A673 (cell line): ENCODE data around the gene APMAP. TPM values are rescaled to one million over a fixed set of nuclear protein-coding genes. Genes with fewer than 3 reads are reported as not detected.

Source experiments
- BruUV-seq: library from RNA; stranded (reverse); fragments of 400-500 nt; replicated peaks from 2 replicates; lab custom pipeline; 2021; lab: Mats Ljungman, UMichigan
- CTCF ChIA-PET: fragments of 300-600 bp; sonication (Branson Sonifier 250); formaldehyde crosslinking; loops from one replicate; lab custom pipeline; 2022; ENCODE audit warnings: antibody characterized with exemption; lab: Charles Lee
- POLR2A ChIA-PET: fragments of 300-600 bp; sonication (Branson Sonifier 250); formaldehyde crosslinking; loops from one replicate; lab custom pipeline; 2022; ENCODE audit warnings: antibody characterized with exemption; ENCODE audit not compliant: low non-redundant PET; lab: Charles Lee
- DNase-seq: peaks from one replicate; pipeline ENCODE4 v3.0.0-alpha.2; 2015; ENCODE audit warnings: low spot score
- H3K27ac ChIP-seq: fragments of 200-600 bp; sonication (generic); 2 replicates; pipeline ENCODE4 v1.5.1; 2016; ENCODE audit warnings: mixed run types, low read depth, mild to moderate bottlenecking, mixed read lengths, antibody characterized with exemption, low read length; ENCODE audit not compliant: poor library complexity, severe bottlenecking
- H3K27me3 ChIP-seq: fragments of 200-600 bp; sonication (generic); replicated peaks from 2 replicates; pipeline ENCODE4 v1.6.1; 2017; ENCODE audit warnings: mixed run types, low read depth, mild to moderate bottlenecking, mixed read lengths, antibody characterized with exemption, low read length; ENCODE audit not compliant: insufficient read depth, poor library complexity
- H3K36me3 ChIP-seq: fragments of 200-600 bp; sonication (generic); 2 replicates; pipeline ENCODE4 v1.6.1; 2016; ENCODE audit warnings: mixed run types, mild to moderate bottlenecking, mixed read lengths, antibody characterized with exemption, low read length; ENCODE audit not compliant: insufficient read depth, poor library complexity, severe bottlenecking
- H3K4me1 ChIP-seq: fragments of 200-600 bp; sonication (generic); 2 replicates; pipeline ENCODE4 v1.6.1; 2017; ENCODE audit warnings: mixed run types, mild to moderate bottlenecking, mixed read lengths, antibody characterized with exemption, low read length; ENCODE audit not compliant: insufficient read depth, poor library complexity, severe bottlenecking
- H3K4me3 ChIP-seq: fragments of 200-600 bp; sonication (generic); 2 replicates; pipeline ENCODE4 v1.5.1; 2016; ENCODE audit warnings: low read depth, mixed run types, mild to moderate bottlenecking, mixed read lengths, low read length; ENCODE audit not compliant: poor library complexity, severe bottlenecking
- H3K9me3 ChIP-seq: fragments of 200-600 bp; sonication (generic); 2 replicates; pipeline ENCODE4 v1.6.1; 2016; ENCODE audit warnings: mixed run types, low read depth, mild to moderate bottlenecking, mixed read lengths, antibody characterized with exemption, low read length; ENCODE audit not compliant: poor library complexity, severe bottlenecking
- CTCF ChIP-seq: fragments of 300-800, 200-600 bp; sonication (generic); conservative IDR thresholded peaks from 2 replicates; pipeline ENCODE4 v1.5.1; 2017; ENCODE audit warnings: low read depth, mild to moderate bottlenecking, antibody characterized with exemption, low read length, moderate library complexity, mixed read lengths
- EZH2 ChIP-seq: fragments of 200-600 bp; sonication (generic); IDR thresholded peaks from 2 replicates; pipeline ENCODE4 v1.6.1; 2017; ENCODE audit warnings: borderline replicate concordance, low read depth, mild to moderate bottlenecking, mixed read lengths, antibody characterized with exemption, low read length; ENCODE audit not compliant: poor library complexity, severe bottlenecking
- intact Hi-C: fragments of 100-400 bp; cut with micrococcal nuclease; formaldehyde crosslinking; loops from one replicate; pipeline ENCODE4 v1.10.0; 2022; ENCODE audit not compliant: unreplicated experiment
- total RNA-seq: library from RNA; stranded (reverse); gene quantifications from 2 replicates; pipeline ENCODE4 v1.2.3, GENCODE V29; 2021

APMAP gene
- total RNA-seq, 1 experiment from 2014 or later, result 70.3 TPM

GRCh38 chr20:24961384-24962181 is 31.0 kb downstream of the APMAP start:
- H3K27ac ChIP-seq, result no peak overlapping the region
- no peak for TF ChIP-seq CTCF
- no peak for TF ChIP-seq EZH2
- no peaks in the 10 kb centered on the region for H3K36me3 ChIP-seq
- no peak for DNase-seq
- no peak overlapping the region for H3K4me3 ChIP-seq
- ChIA-PET POLR2A (no interaction called here), CTCF (no interaction called here)
- H3K27me3 ChIP-seq, result no peaks in the 10 kb centered on the region
- intact Hi-C loops, result no loop called here
- H3K9me3 ChIP-seq, result no peaks in the 10 kb centered on the region
- BruUV-seq, result no TSS peak
- no peaks in the 10 kb centered on the region for H3K4me1 ChIP-seq

GRCh38 chr20:24960861-24961260 is 31.7 kb downstream of the APMAP start:
- CTCF ChIA-PET, result no interaction called here
- DNase-seq, result no peak

GRCh38 chr20:24960302-24960801 is 32.2 kb downstream of the APMAP start:
- no peaks in the 10 kb centered on the region for H3K9me3 ChIP-seq
- no peak overlapping the region for H3K27ac ChIP-seq
- ChIA-PET CTCF (no interaction called here), POLR2A (no interaction called here)
- no peaks in the 10 kb centered on the region for H3K27me3 ChIP-seq
- no peaks in the 10 kb centered on the region for H3K36me3 ChIP-seq
- DNase-seq, result no peak
- H3K4me3 ChIP-seq, result no peak overlapping the region
- no peaks in the 10 kb centered on the region for H3K4me1 ChIP-seq
- TF ChIP-seq CTCF, result no peak
- no peak for TF ChIP-seq EZH2
- intact Hi-C loops, result no loop called here
- no TSS peak for BruUV-seq

More at GRCh38 chr20:24960861-24961260, 31.7 kb downstream of the APMAP start:
- no peak for TF ChIP-seq CTCF
- no peak for TF ChIP-seq EZH2
- BruUV-seq, result no TSS peak
- intact Hi-C loops, result no loop called here
- H3K4me1 ChIP-seq, result no peaks in the 10 kb centered on the region
- no peak overlapping the region for H3K4me3 ChIP-seq
- no peaks in the 10 kb centered on the region for H3K9me3 ChIP-seq
- no peaks in the 10 kb centered on the region for H3K27me3 ChIP-seq
- POLR2A ChIA-PET, result no interaction called here
- H3K36me3 ChIP-seq, result no peaks in the 10 kb centered on the region
- H3K27ac ChIP-seq, result no peak overlapping the region
